DND-41 (cell line): Measurements from ENCODE around the gene SMC3.

Source experiments
- ATAC-seq: fragments of 200-7000 bp; cut with Tn5 transposase; 3 replicates; pipeline ENCODE4 v1.9.1; 2021; ENCODE audit warnings: low read depth; ENCODE audit not compliant: insufficient read depth
- DNase-seq: peaks from one replicate; pipeline ENCODE4 v3.0.0-alpha.2; 2020
- H2AFZ ChIP-seq: 2 replicates; pipeline ENCODE4 v1.6.0; 2012; ENCODE audit warnings: low read depth, low read length
- H3K27ac ChIP-seq: 2 replicates; pipeline ENCODE4 v1.5.1; 2012; ENCODE audit warnings: low read length, inconsistent platforms
- H3K27me3 ChIP-seq: fragments of 200-600 bp; sonication (generic); 2 replicates; pipeline ENCODE4 v1.6.0; 2012; ENCODE audit warnings: low read length, mild to moderate bottlenecking, inconsistent platforms; ENCODE audit not compliant: insufficient read depth, poor library complexity
- H3K36me3 ChIP-seq: 2 replicates; pipeline ENCODE4 v1.5.1; 2012; ENCODE audit warnings: low read length, inconsistent platforms; ENCODE audit not compliant: insufficient read depth
- H3K4me1 ChIP-seq: 2 replicates; pipeline ENCODE4 v1.5.1; 2012; ENCODE audit warnings: mild to moderate bottlenecking, low read length; ENCODE audit not compliant: insufficient read depth
- H3K4me2 ChIP-seq: 2 replicates; pipeline ENCODE4 v1.6.0; 2012; ENCODE audit warnings: mild to moderate bottlenecking, moderate library complexity, low read length, inconsistent platforms; ENCODE audit not compliant: insufficient read depth
- H3K4me3 ChIP-seq, 2 experiments: fragments of 200-600 bp in 1 of 2; shearing (Covaris generic) in 1 of 2; 2 replicates each; pipeline ENCODE4 v1.5.1; 2012 to 2016; ENCODE audit warnings: inconsistent platforms in 2 of 2, low read length in 2 of 2, mild to moderate bottlenecking in 2 of 2, low read depth in 1 of 2, moderate library complexity in 1 of 2
- H3K79me2 ChIP-seq: 2 replicates; pipeline ENCODE4 v1.6.0; 2012; ENCODE audit warnings: low read length, inconsistent platforms; ENCODE audit not compliant: insufficient read depth
- H3K9ac ChIP-seq: 2 replicates; pipeline ENCODE4 v1.6.0; 2012; ENCODE audit warnings: low read depth, mild to moderate bottlenecking, inconsistent platforms, low read length, moderate library complexity
- H3K9me3 ChIP-seq: 2 replicates; pipeline ENCODE4 v1.5.1; 2012; ENCODE audit warnings: low read length, moderate library complexity, mild to moderate bottlenecking, inconsistent platforms; ENCODE audit not compliant: insufficient read depth, severe bottlenecking
- H4K20me1 ChIP-seq: 2 replicates; pipeline ENCODE4 v1.6.0; 2012; ENCODE audit warnings: low read length; ENCODE audit not compliant: insufficient read depth
- CTCF ChIP-seq: IDR thresholded peaks from 2 replicates; pipeline ENCODE4 v1.5.1; 2012; ENCODE audit warnings: borderline replicate concordance, low read length, moderate library complexity, mild to moderate bottlenecking; ENCODE audit not compliant: poor library complexity, severe bottlenecking; ENCODE audit errors: extremely low read depth
- EZH2 ChIP-seq: IDR thresholded peaks from 3 replicates; pipeline ENCODE4 v1.6.1; 2012; ENCODE audit warnings: borderline replicate concordance, low read depth, mild to moderate bottlenecking, moderate library complexity, low read length, inconsistent platforms; ENCODE audit not compliant: severe bottlenecking

Gene SMC3

GRCh38 chr10:110615057-110615747, 47.7 kb downstream of the SMC3 start:
- no peak overlapping the region for H3K4me2 ChIP-seq
- H3K27me3 ChIP-seq: no peaks in the 10 kb centered on the region
- H3K79me2 ChIP-seq: no peaks in the 10 kb centered on the region
- H3K36me3 ChIP-seq: no peaks in the 10 kb centered on the region
- TF ChIP-seq CTCF: no peak
- TF ChIP-seq EZH2: no peak
- H3K9me3 ChIP-seq: no peaks in the 10 kb centered on the region
- ATAC-seq (no peak), DNase-seq (no peak)
- H2AFZ ChIP-seq: no peak overlapping the region
- no peak overlapping the region for H3K27ac ChIP-seq
- H3K4me1 ChIP-seq: no peaks in the 10 kb centered on the region
- no peak overlapping the region for H3K4me3 ChIP-seq
- H3K9ac ChIP-seq: no peak overlapping the region
- no peaks in the 10 kb centered on the region for H4K20me1 ChIP-seq

- Histone ChIP-seq H3K36me3 (no peaks in the 10 kb centered on the region), H3K9me3 (no peaks in the 10 kb centered on the region)
- no peak for TF ChIP-seq EZH2
These were observed 49.1 kb downstream of the SMC3 start for GRCh38 chr10:110616493-110617033.

GRCh38 chr10:110617425-110618229, 50.1 kb downstream of the SMC3 start:
- Histone ChIP-seq H3K9ac (no peak overlapping the region), H3K79me2 (no peaks in the 10 kb centered on the region), H4K20me1 (no peaks in the 10 kb centered on the region), H3K4me2 (no peak overlapping the region), H3K4me1 (no peaks in the 10 kb centered on the region), H3K27ac (no peak overlapping the region), H3K9me3 (no peaks in the 10 kb centered on the region), H3K4me3 (no peak overlapping the region), H3K27me3 (no peaks in the 10 kb centered on the region), H3K36me3 (no peaks in the 10 kb centered on the region), H2AFZ (no peak overlapping the region)
- DNase-seq (no peak), ATAC-seq (peak; percentile 39; the same call in 1 of the 3 replicates)
- TF ChIP-seq CTCF (no peak), EZH2 (no peak)

More at GRCh38 chr10:110616493-110617033, 49.1 kb downstream of the SMC3 start:
- Histone ChIP-seq H3K79me2 (no peaks in the 10 kb centered on the region), H3K27ac (no peak overlapping the region), H3K9ac (no peak overlapping the region), H3K4me2 (no peak overlapping the region), H2AFZ (no peak overlapping the region), H3K4me1 (no peaks in the 10 kb centered on the region), H3K27me3 (no peaks in the 10 kb centered on the region), H4K20me1 (no peaks in the 10 kb centered on the region), H3K4me3 (no peak overlapping the region)
- no peak for DNase-seq
- no peak for ATAC-seq

GRCh38 chr10:110618230-110618610, 50.7 kb downstream of the SMC3 start:
- Histone ChIP-seq H3K9me3 (no peaks in the 10 kb centered on the region), H3K9ac (no peak overlapping the region), H3K4me2 (no peak overlapping the region), H3K27ac (no peak overlapping the region), H3K4me1 (no peaks in the 10 kb centered on the region), H2AFZ (no peak overlapping the region), H3K79me2 (no peaks in the 10 kb centered on the region), H4K20me1 (no peaks in the 10 kb centered on the region), H3K36me3 (no peaks in the 10 kb centered on the region), H3K27me3 (no peaks in the 10 kb centered on the region), H3K4me3 (no peak overlapping the region)
- DNase-seq (no peak), ATAC-seq (no peak)
- no peak for TF ChIP-seq CTCF
- TF ChIP-seq EZH2: no peak
